GM12878 (cell line): Measurements from ENCODE around the gene TNRC18. TPM values are rescaled to one million over a fixed set of nuclear protein-coding genes. Genes with fewer than 3 reads are reported as not detected.

Experiments used
- ATAC-seq: fragments of 200-7000 bp; cut with Tn5 transposase; 3 replicates; pipeline ENCODE4 v1.9.1; 2020; ENCODE audit warnings: mild to moderate bottlenecking, moderate library complexity
- BruUV-seq: library from RNA; stranded (reverse); fragments of 400-500 nt; replicated peaks from 2 replicates; lab custom pipeline; 2021; lab: Mats Ljungman, UMichigan
- CTCF ChIA-PET: fragments of 300-600 bp; sonication (Branson Sonifier 250); formaldehyde crosslinking; extraction: SDS; loops from one replicate; lab custom pipeline; 2021; ENCODE audit warnings: inconsistent platforms; lab: Yijun Ruan, JAX
- POLR2A ChIA-PET: fragments of 350-600 bp; formaldehyde crosslinking; extraction: SDS; loops from one replicate; lab custom pipeline; 2021; ENCODE audit warnings: inconsistent platforms; lab: Charles Lee
- RAD21 ChIA-PET: fragments of 300-600 bp; sonication (Branson Sonifier 250); formaldehyde crosslinking; loops from one replicate; lab custom pipeline; 2023; ENCODE audit warnings: antibody characterized with exemption; ENCODE audit not compliant: unreplicated experiment; lab: Charles Lee
- SMC1A ChIA-PET: fragments of 300-600 bp; sonication (Branson Sonifier 250); formaldehyde crosslinking; loops from one replicate; lab custom pipeline; 2023; ENCODE audit not compliant: unreplicated experiment, uncharacterized antibody; lab: Charles Lee
- DNase-seq: peaks from one replicate; pipeline ENCODE4 v3.0.0-alpha.2; 2011; ENCODE audit warnings: low read depth, low spot score
- FAIRE-seq: peaks from 3 replicates; lab custom pipeline; 2011; peaks lifted over from hg19 to GRCh38; lab: Jason Lieb, UNC
- H2AFZ ChIP-seq: 2 replicates; pipeline ENCODE4 v1.6.0; 2011; ENCODE audit warnings: low read depth, low read length, control low read depth; ENCODE audit not compliant: control insufficient read depth
- H3K27ac ChIP-seq: 2 replicates; pipeline ENCODE4 v1.5.1; 2011; ENCODE audit warnings: control low read depth; ENCODE audit not compliant: control insufficient read depth, insufficient read depth
- H3K27me3 ChIP-seq, 2 experiments: replicated peaks in 1 of 2; 2 replicates each; pipeline versions ENCODE4 v1.6.0 to v1.6.1; 2011; ENCODE audit warnings: low read length in 1 of 2; ENCODE audit not compliant: control insufficient read depth in 2 of 2, insufficient read depth in 2 of 2
- H3K36me3 ChIP-seq, 2 experiments: 2 replicates each; pipeline ENCODE4 v1.5.1; 2011; ENCODE audit warnings: low read length in 1 of 2; ENCODE audit not compliant: control insufficient read depth in 2 of 2, insufficient read depth in 2 of 2
- H3K4me1 ChIP-seq: 2 replicates; pipeline ENCODE4 v1.6.1; 2011; ENCODE audit warnings: mild to moderate bottlenecking, low read length, moderate library complexity, mixed read lengths; ENCODE audit not compliant: control insufficient read depth, insufficient read depth
- H3K4me2 ChIP-seq: 2 replicates; pipeline ENCODE4 v1.6.0; 2011; ENCODE audit warnings: control low read depth; ENCODE audit not compliant: control insufficient read depth, insufficient read depth
- H3K4me3 ChIP-seq: fragments of 200-600 bp; sonication (generic); 2 replicates; pipeline ENCODE4 v1.5.1; 2016
- H3K79me2 ChIP-seq: 2 replicates; pipeline ENCODE4 v1.6.0; 2011; ENCODE audit warnings: low read length; ENCODE audit not compliant: control insufficient read depth, insufficient read depth
- H3K9ac ChIP-seq: 2 replicates; pipeline ENCODE4 v1.8.0; 2011; ENCODE audit warnings: low read length, control low read depth, mixed read lengths; ENCODE audit not compliant: control insufficient read depth, insufficient read depth
- H3K9me3 ChIP-seq: replicated peaks from 3 replicates; pipeline ENCODE4 v1.5.1; 2011; ENCODE audit warnings: mild to moderate bottlenecking, low read length; ENCODE audit not compliant: control insufficient read depth, insufficient read depth
- H4K20me1 ChIP-seq: 2 replicates; pipeline ENCODE4 v1.6.0; 2011; ENCODE audit not compliant: control insufficient read depth, insufficient read depth
- SPI1 ChIP-seq: IDR thresholded peaks from 2 replicates; pipeline ENCODE4 v1.6.1; 2011; ENCODE audit warnings: low read depth, mild to moderate bottlenecking, low read length, moderate library complexity, borderline replicate concordance; ENCODE audit not compliant: insufficient read depth
- TCF7 ChIP-seq: IDR thresholded peaks from 2 replicates; pipeline ENCODE4 v1.6.1; 2014; ENCODE audit warnings: antibody characterized with exemption, borderline replicate concordance
- WGBS: methylation state at CpG from one replicate; pipeline ENCODE4 v1.1.6; 2016; ENCODE audit warnings: low lambda C conversion rate; ENCODE audit not compliant: insufficient replicate concordance, insufficient coverage; ENCODE audit errors: missing lambda C conversion rate; 5-methylcytosine and 5-hydroxymethylcytosine counted together
- in situ Hi-C: fragments of 300-500 bp; cut with MboI; formaldehyde crosslinking; loops from 9 replicates; pipeline ENCODE4 v1.14.3; 2018; ENCODE audit warnings: mixed read lengths
- intact Hi-C: fragments of 100-400 bp; cut with micrococcal nuclease; formaldehyde crosslinking; loops from one replicate; pipeline ENCODE4 v1.14.2; 2022; ENCODE audit not compliant: unreplicated experiment
- polyA plus RNA-seq, 11 experiments: library from polyadenylated mRNA; depleted of rRNA in 4 of 11; unstranded in 6 of 11; stranded (reverse) in 5 of 11; fragments of >200 nt; fragmentation: Nextera tagmentation in 4 of 11; fragmentation: Illumina TruSeq in 1 of 11; extraction: Ambion mirVana in 4 of 11; extraction: Trizol in 1 of 11; gene quantifications; 1 replicate in 1 of 11; 2 replicates in 10 of 11; pipeline versions ENCODE4 v1.2.1 to v1.2.3, GENCODE V29; 2011 to 2016; ENCODE audit warnings: inconsistent platforms in 2 of 11, missing spikeins in 2 of 11, low read depth in 1 of 11
- total RNA-seq, 4 experiments: library from RNA; depleted of rRNA in 3 of 4; stranded (reverse); fragments of >200 nt in 3 of 4; fragmentation: Illumina TruSeq in 1 of 4; extraction: Trizol in 1 of 4; gene quantifications; 2 replicates each; pipeline versions ENCODE4 v1.2.1 to v1.2.3, GENCODE V29; 2013 to 2021
- TF ChIP-seq, protein P1 (sequence below), 3 experiments: IDR thresholded peaks in 2 of 3; conservative IDR thresholded peaks in 1 of 3; 2 replicates each; pipeline ENCODE4 v1.5.1; 2011; ENCODE audit warnings: low read depth in 3 of 3, low read length in 3 of 3, mild to moderate bottlenecking in 3 of 3, control low read depth in 2 of 3, moderate library complexity in 2 of 3, inconsistent platforms in 1 of 3, mixed read lengths in 1 of 3; ENCODE audit not compliant: control insufficient read depth in 2 of 3, insufficient read depth in 1 of 3; ENCODE audit errors: extremely low read depth in 1 of 3
- TF ChIP-seq, protein P2 (sequence below): fragments of 450-650 bp; formaldehyde crosslinking; IDR thresholded peaks from 2 replicates; pipeline ENCODE4 v1.5.0; 2022; ENCODE audit warnings: mild to moderate bottlenecking, missing genetic modification characterization

TNRC18 gene
- total and polyA plus RNA-seq, 10 of the 15 experiments (the other 5 are each of a cell fraction or from before 2014, with no cell fraction given): 0.02 to 31.7 (median 5.4) TPM

DNA sequence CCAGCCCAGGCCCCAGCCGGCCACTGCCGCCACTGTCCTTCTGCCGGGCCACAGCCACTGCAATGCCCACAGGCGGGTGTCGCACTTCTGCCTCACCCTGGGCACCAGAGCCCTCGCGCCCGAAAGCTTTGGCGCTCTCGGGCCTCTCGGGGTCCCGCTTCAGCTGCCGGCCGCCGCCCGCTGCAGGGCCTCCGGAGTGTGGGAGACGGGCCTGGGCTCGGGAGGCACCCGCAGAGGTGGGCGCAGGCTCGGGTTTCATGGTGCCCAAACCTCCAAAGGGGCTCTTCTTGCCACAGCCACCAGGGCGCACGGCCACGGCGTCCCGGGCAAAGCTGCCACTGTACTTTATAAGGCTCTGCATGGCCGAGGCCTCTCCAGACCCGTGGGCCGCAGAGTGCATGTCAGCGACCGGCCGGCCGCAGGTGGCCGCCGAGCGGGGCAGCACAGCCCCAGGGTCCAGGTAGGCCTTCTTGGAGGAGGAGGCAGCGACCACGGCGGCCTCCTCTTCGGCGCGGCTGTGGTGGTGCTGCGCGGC, 35.9 kb downstream of the TNRC18 start (continued):
- no peak for TF ChIP-seq TCF7
- TF ChIP-seq, protein P1, sequence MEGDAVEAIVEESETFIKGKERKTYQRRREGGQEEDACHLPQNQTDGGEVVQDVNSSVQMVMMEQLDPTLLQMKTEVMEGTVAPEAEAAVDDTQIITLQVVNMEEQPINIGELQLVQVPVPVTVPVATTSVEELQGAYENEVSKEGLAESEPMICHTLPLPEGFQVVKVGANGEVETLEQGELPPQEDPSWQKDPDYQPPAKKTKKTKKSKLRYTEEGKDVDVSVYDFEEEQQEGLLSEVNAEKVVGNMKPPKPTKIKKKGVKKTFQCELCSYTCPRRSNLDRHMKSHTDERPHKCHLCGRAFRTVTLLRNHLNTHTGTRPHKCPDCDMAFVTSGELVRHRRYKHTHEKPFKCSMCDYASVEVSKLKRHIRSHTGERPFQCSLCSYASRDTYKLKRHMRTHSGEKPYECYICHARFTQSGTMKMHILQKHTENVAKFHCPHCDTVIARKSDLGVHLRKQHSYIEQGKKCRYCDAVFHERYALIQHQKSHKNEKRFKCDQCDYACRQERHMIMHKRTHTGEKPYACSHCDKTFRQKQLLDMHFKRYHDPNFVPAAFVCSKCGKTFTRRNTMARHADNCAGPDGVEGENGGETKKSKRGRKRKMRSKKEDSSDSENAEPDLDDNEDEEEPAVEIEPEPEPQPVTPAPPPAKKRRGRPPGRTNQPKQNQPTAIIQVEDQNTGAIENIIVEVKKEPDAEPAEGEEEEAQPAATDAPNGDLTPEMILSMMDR (IDR thresholded peaks at IDR 0.05 in 2 of 3, conservative IDR thresholded peaks at IDR 0.05 in 1 of 3; ENCODE audit: control insufficient read depth in 2 of 3, extremely low read depth in 1 of 3, insufficient read depth in 1 of 3, low read depth in 3 of 3, low read length in 3 of 3): no peak
- TF ChIP-seq, protein P2, sequence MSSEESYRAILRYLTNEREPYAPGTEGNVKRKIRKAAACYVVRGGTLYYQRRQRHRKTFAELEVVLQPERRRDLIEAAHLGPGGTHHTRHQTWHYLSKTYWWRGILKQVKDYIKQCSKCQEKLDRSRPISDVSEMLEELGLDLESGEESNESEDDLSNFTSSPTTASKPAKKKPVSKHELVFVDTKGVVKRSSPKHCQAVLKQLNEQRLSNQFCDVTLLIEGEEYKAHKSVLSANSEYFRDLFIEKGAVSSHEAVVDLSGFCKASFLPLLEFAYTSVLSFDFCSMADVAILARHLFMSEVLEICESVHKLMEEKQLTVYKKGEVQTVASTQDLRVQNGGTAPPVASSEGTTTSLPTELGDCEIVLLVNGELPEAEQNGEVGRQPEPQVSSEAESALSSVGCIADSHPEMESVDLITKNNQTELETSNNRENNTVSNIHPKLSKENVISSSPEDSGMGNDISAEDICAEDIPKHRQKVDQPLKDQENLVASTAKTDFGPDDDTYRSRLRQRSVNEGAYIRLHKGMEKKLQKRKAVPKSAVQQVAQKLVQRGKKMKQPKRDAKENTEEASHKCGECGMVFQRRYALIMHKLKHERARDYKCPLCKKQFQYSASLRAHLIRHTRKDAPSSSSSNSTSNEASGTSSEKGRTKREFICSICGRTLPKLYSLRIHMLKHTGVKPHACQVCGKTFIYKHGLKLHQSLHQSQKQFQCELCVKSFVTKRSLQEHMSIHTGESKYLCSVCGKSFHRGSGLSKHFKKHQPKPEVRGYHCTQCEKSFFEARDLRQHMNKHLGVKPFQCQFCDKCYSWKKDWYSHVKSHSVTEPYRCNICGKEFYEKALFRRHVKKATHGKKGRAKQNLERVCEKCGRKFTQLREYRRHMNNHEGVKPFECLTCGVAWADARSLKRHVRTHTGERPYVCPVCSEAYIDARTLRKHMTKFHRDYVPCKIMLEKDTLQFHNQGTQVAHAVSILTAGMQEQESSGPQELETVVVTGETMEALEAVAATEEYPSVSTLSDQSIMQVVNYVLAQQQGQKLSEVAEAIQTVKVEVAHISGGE (CRISPR knock-in tag): no peak

DNA sequence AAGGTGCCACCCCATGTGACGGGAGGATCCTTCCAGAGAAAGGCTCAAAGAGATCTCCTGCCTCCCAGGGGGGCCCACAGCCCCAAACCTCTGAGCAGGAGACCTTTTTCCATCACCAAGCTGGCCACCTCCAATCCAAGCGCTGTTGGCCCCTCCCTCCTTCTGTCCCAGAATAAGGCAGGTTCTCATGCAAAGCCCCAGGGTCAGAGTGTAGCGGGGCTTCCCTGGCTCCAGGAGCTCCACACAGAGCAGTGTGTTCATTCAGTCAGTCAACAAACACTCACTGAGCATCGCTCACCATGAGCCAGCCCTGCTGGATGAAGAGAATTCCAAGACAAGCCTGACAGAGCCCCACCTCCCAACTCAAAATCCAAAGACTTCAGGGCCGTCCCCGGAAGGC, 39.0 kb downstream of the TNRC18 start:
- no peaks in the 10 kb centered on the region for H4K20me1 ChIP-seq
- intact Hi-C loops: no loop called here
- no peak overlapping the region for H3K27ac ChIP-seq
- no peaks in the 10 kb centered on the region for H3K4me1 ChIP-seq
- no peak for TF ChIP-seq SPI1
- H3K27me3 ChIP-seq: no peaks in the 10 kb centered on the region
- no TSS peak for BruUV-seq
- H3K79me2 ChIP-seq: peaks cover 4% of the 10 kb centered on the region
- ChIA-PET POLR2A (interaction anchor here (0.6 kb wide), 1 partner anchor 29 kb away, joined by 4 read pairs; no protein-coding TSS in a partner anchor), CTCF (interaction anchor here (1.7 to 3.1 kb wide), 2 partner anchors 12 to 19 kb away, joined by 6 to 9 read pairs; no protein-coding TSS in a partner anchor), RAD21 (no interaction called here), SMC1A (no interaction called here)
- H3K4me2 ChIP-seq: no peak overlapping the region
- no peak overlapping the region for H2AFZ ChIP-seq
- WGBS: 84% methylated on average over 6 of the region's 6 CpGs
- no peak overlapping the region for H3K9ac ChIP-seq
- H3K36me3 ChIP-seq: peaks cover 3 to 7% of the 10 kb centered on the region in 2 experiments
- DNase-seq (no peak), ATAC-seq (no peak), FAIRE-seq (no peak)
- H3K4me3 ChIP-seq: no peak overlapping the region
- in situ Hi-C loops: no loop called here
- H3K9me3 ChIP-seq: no peaks in the 10 kb centered on the region
